GM19240 (cell line): ENCODE results near the gene PDGFB.
"Not testable (repeated sequence)": the region's sequence is repeated elsewhere in the genome, so short reads cannot be mapped to it uniquely, and the experiment has no call there.

Experiments used
- DNase-seq: peaks from one replicate; pipeline ENCODE4 v3.0.0; 2011; ENCODE audit warnings: low spot score; ENCODE audit not compliant: insufficient read length

PDGFB gene

GRCh38 chr22:39229075-39229474 is 15.7 kb downstream of the PDGFB start:
- no peak for DNase-seq

GRCh38 chr22:39227542-39228272 is 17.1 kb downstream of the PDGFB start:
- DNase-seq = no peak

GRCh38 chr22:39226353-39226752 is 18.4 kb downstream of the PDGFB start:
- DNase-seq = no peak

- DNase-seq = no peak
These were observed 19.2 kb downstream of the PDGFB start for GRCh38 chr22:39225591-39225990.

- no peak for DNase-seq
These were observed 20.2 kb downstream of the PDGFB start for GRCh38 chr22:39224550-39224949.

GRCh38 chr22:39223091-39223710 is 21.6 kb downstream of the PDGFB start:
- DNase-seq = no peak

GRCh38 chr22:39221999-39222686 is 22.6 kb downstream of the PDGFB start:
- DNase-seq = no peak

- no peak for DNase-seq
These were observed 23.6 kb downstream of the PDGFB start for GRCh38 chr22:39220890-39221850.

GRCh38 chr22:39220450-39220849 is 24.3 kb downstream of the PDGFB start:
- DNase-seq = no peak

- DNase-seq = no peak
These were observed 25.4 kb downstream of the PDGFB start for GRCh38 chr22:39219071-39220039.

GRCh38 chr22:39218432-39218831 is 26.4 kb downstream of the PDGFB start:
- not testable (repeated sequence) for DNase-seq

- no peak for DNase-seq
These were observed 28.7 kb downstream of the PDGFB start for GRCh38 chr22:39216143-39216490.

- no peak for DNase-seq
These were observed 29.2 kb downstream of the PDGFB start for GRCh38 chr22:39215426-39216142.

GRCh38 chr22:39215070-39215396 is 29.7 kb downstream of the PDGFB start:
- DNase-seq = no peak

GRCh38 chr22:39214383-39215069 is 30.3 kb downstream of the PDGFB start:
- no peak for DNase-seq

- DNase-seq = no peak
These were observed 30.8 kb downstream of the PDGFB start for GRCh38 chr22:39214006-39214382.

- DNase-seq = no peak
These were observed 31.9 kb downstream of the PDGFB start for GRCh38 chr22:39212721-39213376.

GRCh38 chr22:39209756-39210155 is 35.0 kb downstream of the PDGFB start:
- DNase-seq = no peak
